ENCODE measurements around the gene ITGB6. TPM values are rescaled to one million over a fixed set of nuclear protein-coding genes. Genes with fewer than 3 reads are reported as not detected.
"Not testable (repeated sequence)": the region's sequence is repeated elsewhere in the genome, so short reads cannot be mapped to it uniquely, and the experiment has no call there.

ITGB6 gene
- polyA plus RNA-seq, 1 donor, result 11.5 TPM

GRCh38 chr2:160114721-160115120, 85.4 kb downstream of the ITGB6 start:
- not testable (repeated sequence) for H3K4me1 ChIP-seq (ENCODE audit: control insufficient read depth, insufficient read depth, low read length); H3K4me3 ChIP-seq (ENCODE audit: low read length); H3K27ac ChIP-seq (ENCODE audit: low read length); DNase-seq; H3K27me3 ChIP-seq (ENCODE audit: control insufficient read depth, insufficient read depth, low read length); H3K9me3 ChIP-seq (ENCODE audit: control insufficient read depth, low read depth, low read length); H3K36me3 ChIP-seq (ENCODE audit: control insufficient read depth, insufficient read depth, low read length)
- no CpG with 5 or more reads among the region's 8 CpGs for WGBS (ENCODE audit: insufficient coverage, low lambda C conversion rate)

- Histone ChIP-seq H3K27ac (ENCODE audit: low read length) (no peak overlapping the region), H3K9me3 (ENCODE audit: control insufficient read depth, low read depth, low read length) (no peaks in the 10 kb centered on the region), H3K27me3 (ENCODE audit: control insufficient read depth, insufficient read depth, low read length) (no peaks in the 10 kb centered on the region), H3K4me1 (ENCODE audit: control insufficient read depth, insufficient read depth, low read length) (no peaks in the 10 kb centered on the region), H3K36me3 (ENCODE audit: control insufficient read depth, insufficient read depth, low read length) (no peaks in the 10 kb centered on the region), H3K4me3 (ENCODE audit: low read length) (no peak overlapping the region)
- no CpG with 5 or more reads among the region's 3 CpGs for WGBS (ENCODE audit: insufficient coverage, low lambda C conversion rate)
- DNase-seq, result no peak
Measured at GRCh38 chr2:160114020-160114419, 86.1 kb downstream of the ITGB6 start.

GRCh38 chr2:160111951-160112798, 87.9 kb downstream of the ITGB6 start:
- Histone ChIP-seq H3K27me3 (ENCODE audit: control insufficient read depth, insufficient read depth, low read length) (no peaks in the 10 kb centered on the region), H3K27ac (ENCODE audit: low read length) (no peak overlapping the region), H3K9me3 (ENCODE audit: control insufficient read depth, low read depth, low read length) (no peaks in the 10 kb centered on the region), H3K4me1 (ENCODE audit: control insufficient read depth, insufficient read depth, low read length) (no peaks in the 10 kb centered on the region), H3K36me3 (ENCODE audit: control insufficient read depth, insufficient read depth, low read length) (peaks cover 4% of the 10 kb centered on the region), H3K4me3 (ENCODE audit: low read length) (no peak overlapping the region)
- DNase-seq, result no peak
- WGBS (ENCODE audit: insufficient coverage, low lambda C conversion rate), result 93% methylated on average over 2 of the region's 8 CpGs

- H3K36me3 ChIP-seq (ENCODE audit: control insufficient read depth, insufficient read depth, low read length), result peaks cover 4% of the 10 kb centered on the region
- WGBS (ENCODE audit: insufficient coverage, low lambda C conversion rate), result 80% methylated on average over 1 of the region's 7 CpGs
Measured at GRCh38 chr2:160110674-160111239, 89.3 kb downstream of the ITGB6 start.

GRCh38 chr2:160109939-160110673, 90.0 kb downstream of the ITGB6 start:
- Histone ChIP-seq H3K36me3 (ENCODE audit: control insufficient read depth, insufficient read depth, low read length) (peaks cover 6% of the 10 kb centered on the region), H3K9me3 (ENCODE audit: control insufficient read depth, low read depth, low read length) (no peaks in the 10 kb centered on the region), H3K27me3 (ENCODE audit: control insufficient read depth, insufficient read depth, low read length) (no peaks in the 10 kb centered on the region), H3K27ac (ENCODE audit: low read length) (no peak overlapping the region), H3K4me1 (ENCODE audit: control insufficient read depth, insufficient read depth, low read length) (no peaks in the 10 kb centered on the region), H3K4me3 (ENCODE audit: low read length) (no peak overlapping the region)
- peak; percentile 61 to 71 for DNase-seq
- 17% methylated on average over 1 of the region's 8 CpGs for WGBS (ENCODE audit: insufficient coverage, low lambda C conversion rate)

More at GRCh38 chr2:160110674-160111239, 89.3 kb downstream of the ITGB6 start:
- no peaks in the 10 kb centered on the region for H3K4me1 ChIP-seq (ENCODE audit: control insufficient read depth, insufficient read depth, low read length)
- no peak overlapping the region for H3K4me3 ChIP-seq (ENCODE audit: low read length)
- no peaks in the 10 kb centered on the region for H3K27me3 ChIP-seq (ENCODE audit: control insufficient read depth, insufficient read depth, low read length)
- H3K27ac ChIP-seq (ENCODE audit: low read length), result no peak overlapping the region
- DNase-seq, result no peak
- H3K9me3 ChIP-seq (ENCODE audit: control insufficient read depth, low read depth, low read length), result no peaks in the 10 kb centered on the region

GRCh38 chr2:160109243-160109642, 90.8 kb downstream of the ITGB6 start:
- Histone ChIP-seq H3K4me3 (ENCODE audit: low read length) (no peak overlapping the region), H3K9me3 (ENCODE audit: control insufficient read depth, low read depth, low read length) (no peaks in the 10 kb centered on the region), H3K27ac (ENCODE audit: low read length) (no peak overlapping the region), H3K36me3 (ENCODE audit: control insufficient read depth, insufficient read depth, low read length) (peaks cover 6% of the 10 kb centered on the region), H3K4me1 (ENCODE audit: control insufficient read depth, insufficient read depth, low read length) (no peaks in the 10 kb centered on the region), H3K27me3 (ENCODE audit: control insufficient read depth, insufficient read depth, low read length) (no peaks in the 10 kb centered on the region)
- DNase-seq, result no peak
- WGBS (ENCODE audit: insufficient coverage, low lambda C conversion rate), result no CpG with 5 or more reads among the region's 3 CpGs

- H3K4me3 ChIP-seq (ENCODE audit: low read length), result no peak overlapping the region
- no peaks in the 10 kb centered on the region for H3K27me3 ChIP-seq (ENCODE audit: control insufficient read depth, insufficient read depth, low read length)
- no peak for DNase-seq
- no peaks in the 10 kb centered on the region for H3K4me1 ChIP-seq (ENCODE audit: control insufficient read depth, insufficient read depth, low read length)
- H3K27ac ChIP-seq (ENCODE audit: low read length), result no peak overlapping the region
- no CpG with 5 or more reads among the region's 2 CpGs for WGBS (ENCODE audit: insufficient coverage, low lambda C conversion rate)
- H3K9me3 ChIP-seq (ENCODE audit: control insufficient read depth, low read depth, low read length), result no peaks in the 10 kb centered on the region
- H3K36me3 ChIP-seq (ENCODE audit: control insufficient read depth, insufficient read depth, low read length), result peaks cover 6% of the 10 kb centered on the region
Measured at GRCh38 chr2:160108646-160109045, 91.4 kb downstream of the ITGB6 start.

GRCh38 chr2:160105366-160105765, 94.7 kb downstream of the ITGB6 start:
- no peak for DNase-seq
- WGBS (ENCODE audit: insufficient coverage, low lambda C conversion rate), result no CpG with 5 or more reads among the region's 1 CpG
- Histone ChIP-seq H3K27ac (ENCODE audit: low read length) (no peak overlapping the region), H3K27me3 (ENCODE audit: control insufficient read depth, insufficient read depth, low read length) (no peaks in the 10 kb centered on the region), H3K4me3 (ENCODE audit: low read length) (no peak overlapping the region), H3K4me1 (ENCODE audit: control insufficient read depth, insufficient read depth, low read length) (no peaks in the 10 kb centered on the region), H3K9me3 (ENCODE audit: control insufficient read depth, low read depth, low read length) (no peaks in the 10 kb centered on the region), H3K36me3 (ENCODE audit: control insufficient read depth, insufficient read depth, low read length) (peaks cover 9% of the 10 kb centered on the region)

- no peak overlapping the region for H3K27ac ChIP-seq (ENCODE audit: low read length)
- no peaks in the 10 kb centered on the region for H3K9me3 ChIP-seq (ENCODE audit: control insufficient read depth, low read depth, low read length)
- no peaks in the 10 kb centered on the region for H3K4me1 ChIP-seq (ENCODE audit: control insufficient read depth, insufficient read depth, low read length)
- no peak overlapping the region for H3K4me3 ChIP-seq (ENCODE audit: low read length)
- H3K27me3 ChIP-seq (ENCODE audit: control insufficient read depth, insufficient read depth, low read length), result no peaks in the 10 kb centered on the region
- no CpG with 5 or more reads among the region's 2 CpGs for WGBS (ENCODE audit: insufficient coverage, low lambda C conversion rate)
- peaks cover 9% of the 10 kb centered on the region for H3K36me3 ChIP-seq (ENCODE audit: control insufficient read depth, insufficient read depth, low read length)
- DNase-seq, result no peak
Measured at GRCh38 chr2:160104115-160104514, 96.0 kb downstream of the ITGB6 start.

GRCh38 chr2:160097326-160097725, 102.7 kb downstream of the ITGB6 start:
- H3K4me1 ChIP-seq (ENCODE audit: control insufficient read depth, insufficient read depth, low read length), result peaks cover 10% of the 10 kb centered on the region
- H3K4me3 ChIP-seq (ENCODE audit: low read length), result no peak overlapping the region
- H3K36me3 ChIP-seq (ENCODE audit: control insufficient read depth, insufficient read depth, low read length), result peaks cover 2% of the 10 kb centered on the region
- DNase-seq, result peak; percentile 61 to 83
- no peaks in the 10 kb centered on the region for H3K27me3 ChIP-seq (ENCODE audit: control insufficient read depth, insufficient read depth, low read length)
- H3K27ac ChIP-seq (ENCODE audit: low read length), result peak overlapping the region; percentile 62
- WGBS (ENCODE audit: insufficient coverage, low lambda C conversion rate), result 71% methylated on average over 1 of the region's 1 CpG
- peaks cover 10% of the 10 kb centered on the region for H3K9me3 ChIP-seq (ENCODE audit: control insufficient read depth, low read depth, low read length)

Measured in large intestine (tissue), 3 donors.